Measurements from ENCODE around the gene ARHGEF37. TPM values are rescaled to one million over a fixed set of nuclear protein-coding genes. Genes with fewer than 3 reads are reported as not detected.

Gene ARHGEF37
- total and polyA plus RNA-seq, 9 of the 15 experiments (the other 6 are each of a cell fraction or from before 2014, with no cell fraction given) = 0.01 to 0.27 (median 0.05) TPM

DNA sequence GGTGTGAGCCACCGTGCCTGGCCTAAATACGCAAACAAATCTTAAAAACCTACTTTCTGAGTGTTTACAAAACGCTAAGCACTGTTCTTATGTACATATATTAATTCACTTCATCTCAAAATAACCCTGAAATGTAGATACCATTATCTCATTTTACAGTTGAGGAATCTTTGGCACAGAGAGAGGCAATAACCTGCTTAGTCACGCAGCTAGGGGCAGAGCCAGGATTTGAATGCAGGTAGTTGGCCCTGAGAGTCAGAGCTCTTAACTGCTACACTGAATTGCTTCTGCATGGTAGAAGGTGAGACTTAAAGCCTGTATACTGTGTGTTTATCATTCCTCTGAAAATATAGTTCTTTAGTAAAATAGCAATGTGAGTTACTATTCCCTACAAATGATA lies 21.9 kb downstream of the ARHGEF37 start (continued):
- no peak for TF ChIP-seq BRCA1 (IDR thresholded peaks at IDR 0.05)
- no peak for TF ChIP-seq BRCA1 (CRISPR knock-in tag; IDR thresholded peaks at IDR 0.05)
- no peak for TF ChIP-seq MBD1 (CRISPR knock-in tag; IDR thresholded peaks at IDR 0.05)
- no peak for TF ChIP-seq NR2F6 (CRISPR knock-in tag; IDR thresholded peaks at IDR 0.05)
- no peak for TF ChIP-seq SAP30 (IDR thresholded peaks at IDR 0.05; ENCODE audit: borderline replicate concordance, insufficient read depth, low read depth, low read length, poor library complexity, severe bottlenecking)
- TF ChIP-seq POLR2G (IDR thresholded peaks at IDR 0.05; ENCODE audit: low read depth, low read length) = no peak
- TF ChIP-seq GTF2A2 (tag; IDR thresholded peaks at IDR 0.05) = no peak
- no peak for TF ChIP-seq HDGF (IDR thresholded peaks at IDR 0.05)
- TF ChIP-seq, protein P1, sequence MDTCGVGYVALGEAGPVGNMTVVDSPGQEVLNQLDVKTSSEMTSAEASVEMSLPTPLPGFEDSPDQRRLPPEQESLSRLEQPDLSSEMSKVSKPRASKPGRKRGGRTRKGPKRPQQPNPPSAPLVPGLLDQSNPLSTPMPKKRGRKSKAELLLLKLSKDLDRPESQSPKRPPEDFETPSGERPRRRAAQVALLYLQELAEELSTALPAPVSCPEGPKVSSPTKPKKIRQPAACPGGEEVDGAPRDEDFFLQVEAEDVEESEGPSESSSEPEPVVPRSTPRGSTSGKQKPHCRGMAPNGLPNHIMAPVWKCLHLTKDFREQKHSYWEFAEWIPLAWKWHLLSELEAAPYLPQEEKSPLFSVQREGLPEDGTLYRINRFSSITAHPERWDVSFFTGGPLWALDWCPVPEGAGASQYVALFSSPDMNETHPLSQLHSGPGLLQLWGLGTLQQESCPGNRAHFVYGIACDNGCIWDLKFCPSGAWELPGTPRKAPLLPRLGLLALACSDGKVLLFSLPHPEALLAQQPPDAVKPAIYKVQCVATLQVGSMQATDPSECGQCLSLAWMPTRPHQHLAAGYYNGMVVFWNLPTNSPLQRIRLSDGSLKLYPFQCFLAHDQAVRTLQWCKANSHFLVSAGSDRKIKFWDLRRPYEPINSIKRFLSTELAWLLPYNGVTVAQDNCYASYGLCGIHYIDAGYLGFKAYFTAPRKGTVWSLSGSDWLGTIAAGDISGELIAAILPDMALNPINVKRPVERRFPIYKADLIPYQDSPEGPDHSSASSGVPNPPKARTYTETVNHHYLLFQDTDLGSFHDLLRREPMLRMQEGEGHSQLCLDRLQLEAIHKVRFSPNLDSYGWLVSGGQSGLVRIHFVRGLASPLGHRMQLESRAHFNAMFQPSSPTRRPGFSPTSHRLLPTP (IDR thresholded peaks at IDR 0.05; ENCODE audit: borderline replicate concordance, extremely low read depth, insufficient read length) = no peak
- TF ChIP-seq NEUROD1 (IDR thresholded peaks at IDR 0.05; ENCODE audit: borderline replicate concordance, low read depth, low read length, partially characterized antibody) = no peak
- TF ChIP-seq CAMTA2 (CRISPR knock-in tag; conservative IDR thresholded peaks at IDR 0.05) = no peak
- TF ChIP-seq C11orf30 (IDR thresholded peaks at IDR 0.05; ENCODE audit: low read depth) = peak; percentile 76
- no peak for TF ChIP-seq POLR3G (IDR thresholded peaks at IDR 0.05; ENCODE audit: extremely low read depth, insufficient read length, insufficient replicate concordance)
- TF ChIP-seq, protein P2, sequence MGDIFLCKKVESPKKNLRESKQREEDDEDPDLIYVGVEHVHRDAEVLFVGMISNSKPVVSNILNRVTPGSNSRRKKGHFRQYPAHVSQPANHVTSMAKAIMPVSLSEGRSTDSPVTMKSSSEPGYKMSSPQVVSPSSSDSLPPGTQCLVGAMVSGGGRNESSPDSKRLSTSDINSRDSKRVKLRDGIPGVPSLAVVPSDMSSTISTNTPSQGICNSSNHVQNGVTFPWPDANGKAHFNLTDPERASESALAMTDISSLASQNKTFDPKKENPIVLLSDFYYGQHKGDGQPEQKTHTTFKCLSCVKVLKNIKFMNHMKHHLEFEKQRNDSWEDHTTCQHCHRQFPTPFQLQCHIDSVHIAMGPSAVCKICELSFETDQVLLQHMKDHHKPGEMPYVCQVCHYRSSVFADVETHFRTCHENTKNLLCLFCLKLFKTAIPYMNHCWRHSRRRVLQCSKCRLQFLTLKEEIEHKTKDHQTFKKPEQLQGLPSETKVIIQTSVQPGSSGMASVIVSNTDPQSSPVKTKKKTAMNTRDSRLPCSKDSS (IDR thresholded peaks at IDR 0.05; ENCODE audit: low read depth, partially characterized antibody) = no peak
- TF ChIP-seq ZNF778 (CRISPR knock-in tag; IDR thresholded peaks at IDR 0.05) = no peak
- TF ChIP-seq GTF2E2 (tag; IDR thresholded peaks at IDR 0.05) = no peak

Measured in K562 (cell line).